ENCODE measurements around the gene TEKT3. TPM values are rescaled to one million over a fixed set of nuclear protein-coding genes. Genes with fewer than 3 reads are reported as not detected.

TEKT3 gene
- polyA plus RNA-seq, 1 donor: 1.8 TPM

DNA sequence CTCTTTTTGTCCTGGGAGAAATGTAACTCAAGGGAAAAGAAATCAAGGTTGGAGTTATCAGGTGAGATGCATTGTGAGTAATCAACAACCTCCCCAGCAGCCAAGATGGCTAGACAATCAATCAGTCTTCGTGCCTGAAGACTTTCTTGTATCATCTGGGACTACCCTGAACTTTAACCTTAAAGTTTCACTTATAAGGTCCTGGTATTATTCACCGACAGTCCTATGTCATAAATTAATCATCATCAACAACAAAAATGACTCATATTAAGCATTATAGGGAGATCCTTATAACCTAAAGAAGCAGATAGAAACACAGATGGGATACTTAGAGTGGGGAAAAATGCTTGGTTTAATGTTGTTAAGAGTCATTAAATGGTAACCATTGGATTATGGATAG is 7.7 kb upstream of the TEKT3 start:
- DNase-seq: no peak

DNA sequence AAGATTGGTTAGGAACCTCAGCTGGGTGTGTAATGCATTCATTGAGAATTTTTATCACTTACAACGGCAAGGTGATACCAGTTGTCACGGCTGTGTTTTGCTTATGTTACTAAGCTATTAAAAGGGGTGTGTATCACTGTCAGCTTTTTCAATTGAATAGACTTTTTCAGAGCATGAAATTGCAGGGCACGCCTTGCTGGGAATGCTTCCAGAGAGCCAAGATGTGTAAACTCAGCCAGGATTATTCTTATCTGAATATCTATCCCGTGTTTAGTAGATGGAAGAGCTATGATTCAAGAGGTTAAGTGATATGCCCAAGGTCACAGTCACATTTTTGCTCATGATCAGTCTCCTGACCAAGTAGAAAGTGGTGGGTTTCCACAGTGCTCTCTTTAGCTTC is 6.6 kb upstream of the TEKT3 start:
- no peak for DNase-seq

DNA sequence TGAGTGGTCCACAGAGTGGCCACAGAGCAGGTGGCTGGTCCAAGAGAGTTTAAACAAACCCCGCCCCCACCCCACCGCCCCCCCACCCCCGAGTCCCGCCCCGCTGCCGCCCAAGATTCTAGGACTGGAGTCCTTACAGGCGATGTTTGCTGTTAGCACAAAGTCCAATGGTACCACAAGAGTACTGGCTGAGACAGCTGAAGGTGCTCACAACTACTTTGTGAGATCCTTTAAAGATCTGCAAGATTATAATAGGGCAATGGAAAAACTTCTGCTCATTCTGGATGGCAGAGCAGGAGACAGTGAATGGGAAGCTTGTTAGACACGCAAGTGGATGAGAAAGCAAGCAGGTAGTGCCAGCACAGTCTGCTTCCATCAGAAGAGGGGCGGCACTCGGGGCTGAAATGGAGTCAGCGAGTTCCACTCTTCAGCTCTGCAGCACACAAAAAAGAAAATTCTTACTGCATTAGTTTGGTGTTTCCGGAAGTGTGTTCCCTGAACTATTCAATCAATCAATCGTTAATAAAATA is 4.7 kb upstream of the TEKT3 start:
- DNase-seq: no peak

DNA sequence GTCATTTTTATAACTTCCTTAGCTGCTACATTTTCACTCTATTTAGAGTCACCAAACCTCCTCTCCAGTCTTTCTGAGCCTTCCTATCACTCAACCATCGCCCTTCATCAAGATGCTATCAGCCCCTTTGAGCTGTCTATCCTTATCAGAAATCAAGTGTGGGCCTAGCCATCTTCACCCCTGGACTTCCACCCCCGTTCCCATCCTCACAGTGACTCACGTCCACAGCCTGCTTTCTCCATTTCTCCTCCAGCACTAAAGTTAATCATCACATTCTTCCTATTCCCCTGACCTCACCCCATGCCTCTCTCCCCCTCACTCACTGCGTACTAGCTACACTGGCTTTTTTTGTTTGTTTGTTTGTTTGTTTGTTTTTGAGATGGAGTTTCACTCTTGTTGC is 2.4 kb upstream of the TEKT3 start:
- no peak for DNase-seq

DNA sequence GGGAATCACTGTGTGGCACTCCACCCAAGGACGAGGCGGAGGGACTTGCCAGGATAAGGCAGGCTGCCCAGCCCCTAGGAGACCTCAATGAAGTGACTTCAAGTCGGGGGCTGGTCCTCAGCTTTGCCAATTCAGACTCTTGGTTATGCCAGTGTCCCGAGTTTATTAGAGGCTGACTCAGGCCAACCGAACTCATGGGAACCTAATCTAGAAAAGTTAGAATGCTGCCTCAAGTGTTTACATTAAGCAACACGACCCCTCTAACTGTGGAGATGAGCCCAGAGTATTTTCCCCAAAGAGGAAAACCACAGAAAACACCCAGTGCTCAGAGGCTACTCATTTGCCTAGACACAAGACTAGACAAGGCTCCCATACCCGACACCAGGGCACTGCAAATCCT is 1.1 kb upstream of the TEKT3 start:
- no peak for DNase-seq

DNA sequence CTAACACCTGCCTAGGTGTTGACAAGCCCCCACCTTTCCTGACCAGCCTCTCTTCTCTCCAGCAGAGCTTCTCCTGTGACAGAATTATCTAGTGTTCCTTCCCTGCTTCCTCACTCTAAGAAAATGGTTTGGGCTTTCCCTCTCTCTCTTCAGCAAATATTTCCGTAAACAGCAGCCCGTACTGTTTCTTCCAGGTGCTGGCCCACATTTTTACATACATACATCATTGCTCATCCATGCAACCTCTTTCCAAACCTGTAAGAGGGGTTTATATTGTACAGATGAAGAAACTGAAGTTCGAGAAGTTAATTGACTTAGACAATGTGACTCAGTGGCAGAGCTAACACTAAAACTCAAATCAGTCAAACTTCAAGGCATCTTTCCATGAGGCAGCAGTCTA is 569 bp upstream of the TEKT3 start:
- no peak for DNase-seq

DNA sequence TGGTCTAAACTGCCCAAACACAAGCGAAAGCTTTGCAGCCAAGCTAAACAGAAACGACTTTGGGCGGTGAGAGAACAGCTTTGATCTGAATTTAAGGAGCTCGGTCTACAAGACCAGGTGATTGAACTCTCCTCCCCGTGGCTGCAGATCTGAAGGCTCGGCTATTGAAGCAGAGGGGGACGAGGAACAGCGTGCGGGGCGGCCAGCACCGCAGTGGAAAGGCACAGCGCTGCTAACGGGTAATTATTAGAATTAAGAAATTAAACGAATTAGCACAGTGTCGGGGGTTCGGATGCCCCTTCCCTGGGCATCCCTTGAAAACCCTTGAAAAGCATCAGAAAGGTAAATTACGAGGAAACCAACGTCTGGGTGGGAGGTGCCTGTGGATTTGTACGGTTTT is 431 bp downstream of the TEKT3 start:
- DNase-seq: no peak

DNA sequence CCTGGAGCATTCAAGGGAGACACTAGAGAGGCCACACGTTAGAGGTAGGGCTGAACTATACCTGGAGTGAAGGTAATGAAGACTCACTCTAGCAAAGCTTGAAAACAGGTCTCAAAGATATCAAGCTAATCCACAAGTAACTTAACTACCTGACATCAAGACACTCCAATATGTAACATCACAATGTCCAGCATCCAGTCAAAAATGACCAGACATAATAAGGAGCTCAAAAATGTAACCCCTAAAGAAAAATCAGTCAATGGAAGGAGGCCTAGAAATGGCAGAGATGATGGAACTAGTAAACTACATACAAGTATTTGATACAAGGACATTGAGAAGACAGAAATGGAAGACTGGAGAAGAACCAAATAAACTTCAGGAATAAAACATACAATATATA is 6.0 kb downstream of the TEKT3 start:
- no peak for DNase-seq

DNA sequence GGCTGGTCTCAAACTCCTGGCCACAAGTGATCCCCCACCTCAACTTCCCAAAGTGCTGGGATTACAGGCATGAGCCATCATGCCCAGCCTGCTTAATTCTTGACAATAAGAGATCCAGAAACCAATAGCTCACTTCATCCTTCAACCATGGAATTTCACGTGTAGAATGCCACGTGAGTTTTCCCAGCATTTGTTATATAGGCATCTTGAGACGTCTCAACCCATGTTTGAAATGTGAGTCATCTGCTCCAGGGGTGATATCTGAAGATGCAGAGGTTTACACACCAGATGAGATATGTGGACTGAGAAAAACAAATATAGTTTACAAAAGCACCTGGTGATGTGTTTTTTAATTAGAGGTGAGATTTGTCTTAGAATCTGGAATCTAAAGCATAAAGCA is 7.1 kb downstream of the TEKT3 start:
- no peak for DNase-seq

DNA sequence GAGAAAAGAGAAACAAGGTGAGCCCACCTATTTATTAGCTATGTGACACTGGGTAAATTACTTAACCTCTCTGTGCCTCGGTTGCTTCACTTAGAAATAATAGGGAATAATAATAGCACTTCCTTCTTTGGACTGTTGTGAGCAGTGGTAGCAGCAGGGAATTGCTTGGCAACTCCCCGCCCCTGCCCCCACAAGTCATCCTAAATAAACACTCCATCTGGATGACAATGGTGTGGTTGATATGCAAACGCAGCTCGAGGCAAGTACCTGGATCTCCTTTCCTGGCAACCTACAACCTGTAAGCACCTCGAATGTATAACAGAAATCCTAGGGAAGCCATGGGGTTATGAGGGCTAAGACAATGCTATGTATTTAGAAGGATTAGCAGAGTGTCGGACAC is 9.1 kb downstream of the TEKT3 start:
- DNase-seq: no peak

DNA sequence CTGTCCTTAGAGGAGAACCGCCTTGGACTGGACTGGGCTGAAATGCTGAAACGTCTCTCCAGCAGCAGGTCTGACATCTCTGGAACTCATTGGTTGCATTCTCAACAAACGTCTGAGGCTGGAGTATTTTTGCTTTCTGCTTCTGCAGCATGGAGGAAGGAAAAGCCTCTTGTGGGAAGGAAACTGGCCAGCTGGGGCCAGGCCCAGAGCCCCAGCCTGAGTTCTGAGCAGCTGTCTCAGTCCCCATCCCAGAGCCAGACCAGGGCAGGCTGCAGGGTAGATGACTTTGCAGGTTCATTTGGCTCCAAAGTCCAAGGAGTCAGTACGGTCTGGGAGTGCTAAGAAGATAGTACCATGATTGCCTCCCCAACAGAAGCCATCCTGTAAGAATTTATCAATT is 18.3 kb downstream of the TEKT3 start:
- peak; percentile 60 for DNase-seq

DNA sequence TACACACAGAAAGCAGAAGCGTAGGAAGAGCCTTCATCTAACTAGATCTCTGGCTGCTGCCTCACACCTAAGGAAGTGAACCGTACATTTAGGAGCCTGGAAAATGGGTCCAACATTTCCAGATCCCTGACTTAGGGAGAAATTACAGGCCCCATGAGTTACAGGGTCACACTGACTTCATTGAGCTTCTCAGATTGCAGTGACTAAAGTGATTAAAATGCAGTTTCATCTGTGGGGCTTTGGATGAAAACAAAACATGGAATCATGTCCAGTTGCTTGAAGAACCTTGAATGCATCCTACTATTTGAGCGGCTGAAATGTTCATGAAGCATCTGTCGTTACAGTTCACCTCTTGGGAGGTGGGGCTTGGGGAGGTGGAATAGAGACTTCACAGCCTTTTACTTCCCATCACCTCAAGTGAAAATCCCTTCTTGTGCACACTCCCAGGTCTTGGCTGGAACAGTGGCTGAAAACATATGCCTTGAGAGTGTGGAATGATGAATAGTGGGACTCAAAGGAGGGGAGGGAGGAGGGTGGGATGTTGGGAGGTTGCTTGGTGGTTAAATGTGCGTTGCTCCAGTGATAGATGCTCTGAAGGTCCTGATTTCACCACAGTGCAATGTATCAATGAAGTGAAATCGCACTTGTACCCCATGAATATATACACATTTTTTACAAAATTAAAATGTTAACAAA is 19.7 kb downstream of the TEKT3 start:
- no peak for DNase-seq

DNA sequence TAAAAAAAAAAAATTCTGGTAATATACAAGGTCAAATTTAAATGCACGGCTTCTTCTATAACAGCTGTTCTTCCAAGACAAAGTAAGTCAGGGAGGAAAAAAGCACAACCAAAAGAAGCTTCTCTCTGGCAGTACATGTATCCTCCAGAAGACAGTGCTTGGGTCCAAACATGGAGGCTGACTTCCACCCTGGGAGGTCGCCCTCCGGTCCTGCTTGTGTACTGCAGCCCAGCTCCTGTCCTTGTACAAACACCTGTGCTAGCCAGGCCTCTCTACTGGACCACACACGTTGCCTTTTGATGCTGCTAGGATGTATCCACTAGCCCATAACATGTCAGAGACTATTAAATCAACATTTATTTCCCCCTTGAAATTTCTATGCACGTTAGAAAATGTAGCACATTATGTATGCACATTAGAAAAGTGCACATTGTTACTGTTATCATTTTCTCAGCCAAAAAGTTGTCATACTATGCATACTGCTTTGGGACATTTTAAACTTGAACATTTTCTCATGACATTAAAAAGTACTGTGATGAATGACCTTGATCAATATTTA is 21.9 kb downstream of the TEKT3 start:
- DNase-seq: no peak

DNA sequence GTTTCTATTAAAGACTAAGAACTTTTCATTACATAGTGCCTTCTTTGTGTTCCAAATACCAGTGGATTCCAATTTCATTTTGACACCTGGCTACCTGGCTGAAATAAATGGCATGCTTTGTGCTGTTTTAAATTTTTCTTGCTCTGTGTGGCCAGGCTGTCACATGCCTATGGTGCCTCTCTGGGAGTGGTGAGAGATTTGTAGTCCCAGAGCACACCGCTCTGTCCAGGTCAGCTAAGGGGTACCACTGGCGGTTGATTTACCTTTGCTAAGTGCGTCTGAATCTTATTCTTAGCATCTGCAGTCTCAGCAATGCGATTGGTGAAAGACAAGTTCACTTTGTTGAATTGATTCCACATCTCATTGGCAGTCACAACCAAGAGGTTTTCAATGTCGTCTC is 29.4 kb downstream of the TEKT3 start:
- DNase-seq: no peak

DNA sequence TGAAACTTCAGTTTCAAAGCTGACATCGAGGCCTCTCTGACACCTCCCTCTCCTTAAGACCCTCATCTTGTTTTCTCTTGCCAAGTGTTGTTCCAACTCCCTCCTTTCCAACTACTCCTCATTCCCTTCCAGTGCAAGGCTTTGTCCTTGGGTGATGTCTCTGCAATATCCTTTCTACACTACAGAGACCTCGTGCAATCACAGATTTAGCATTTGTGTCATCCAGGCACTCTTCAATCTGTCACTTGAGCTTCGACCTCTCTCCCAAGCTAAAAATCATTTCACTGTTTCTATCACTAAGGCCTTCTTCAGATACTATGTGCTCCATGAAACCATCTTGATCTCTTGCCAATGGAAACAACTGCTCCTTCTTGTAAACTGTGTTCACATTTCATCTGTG is 31.6 kb downstream of the TEKT3 start:
- DNase-seq: no peak

DNA sequence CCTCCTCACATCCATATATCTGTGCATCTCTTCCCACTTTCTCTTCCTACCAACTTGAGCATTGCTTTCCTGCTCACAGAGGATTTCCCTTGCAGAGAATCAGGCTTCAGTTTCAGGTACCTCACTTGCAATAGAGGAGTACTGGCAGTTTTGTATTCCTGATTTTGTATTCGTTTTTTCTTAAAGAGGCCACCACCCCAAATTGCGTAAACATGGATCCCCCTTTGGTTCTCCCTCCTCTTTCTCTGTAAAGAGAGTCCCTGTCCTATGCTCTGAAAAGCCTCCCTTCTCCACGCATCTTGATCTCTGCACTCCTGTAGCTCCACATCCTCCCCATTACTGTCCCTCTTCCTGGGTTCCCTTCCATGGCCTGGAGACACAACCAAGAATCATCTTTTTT is 32.2 kb downstream of the TEKT3 start:
- DNase-seq: no peak

DNA sequence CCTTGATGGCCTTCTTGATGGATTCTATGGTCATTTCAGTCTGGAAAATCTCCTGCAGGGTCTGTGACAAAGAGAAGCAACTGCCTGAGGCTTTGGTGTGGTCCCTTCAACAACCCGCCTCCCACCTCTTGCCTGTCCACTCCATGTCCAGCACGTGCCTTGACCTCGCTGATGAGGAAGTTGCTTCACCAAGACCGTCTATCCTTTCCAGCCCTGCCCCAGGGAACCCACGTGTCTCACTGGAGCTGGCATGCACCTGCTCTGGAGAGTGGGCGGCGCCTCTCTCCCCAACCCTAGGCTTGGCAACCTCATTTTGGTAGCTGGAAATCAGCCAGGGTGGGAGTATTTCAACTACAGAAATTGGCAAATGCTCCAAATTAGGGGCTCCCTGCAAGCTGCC is 32.6 kb downstream of the TEKT3 start:
- no peak for DNase-seq

DNA sequence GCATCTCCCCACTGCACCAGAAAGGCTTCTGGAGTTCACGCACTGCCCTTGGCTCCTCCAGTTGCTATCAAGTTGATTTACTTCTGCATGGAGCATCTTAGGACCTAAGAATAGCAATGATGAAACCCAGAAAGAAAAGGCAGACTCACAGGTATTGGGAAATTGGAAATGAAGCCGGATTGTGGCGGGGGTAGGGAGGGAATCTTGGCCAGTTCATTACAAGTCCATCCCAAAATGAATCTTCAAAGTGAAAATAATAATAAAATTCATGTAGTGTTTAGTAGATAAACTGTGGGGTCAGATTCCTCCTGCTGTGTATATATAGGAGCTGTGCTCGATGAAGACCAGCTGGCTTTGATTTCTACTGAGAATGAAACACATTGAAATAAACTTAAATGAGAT is 33.7 kb downstream of the TEKT3 start:
- no peak for DNase-seq

DNA sequence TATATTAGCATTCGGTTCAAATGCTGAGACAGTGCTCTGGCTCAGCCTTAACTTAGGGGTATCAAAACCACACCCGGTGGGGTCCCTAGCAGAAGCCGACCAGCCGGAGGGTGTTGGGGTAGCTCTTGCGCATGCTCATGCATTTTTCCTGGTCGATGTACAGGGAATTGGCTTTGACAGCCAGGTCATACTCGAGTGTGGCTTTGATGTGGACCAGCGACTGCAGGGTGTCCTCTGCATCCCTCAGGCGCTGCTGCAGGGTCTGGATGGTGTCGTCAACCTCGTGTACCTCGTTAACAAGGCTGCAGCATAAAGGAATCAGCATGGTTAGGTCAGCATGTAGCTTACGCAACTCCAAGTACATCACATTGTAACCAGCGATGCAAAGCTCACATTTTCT is 37.5 kb downstream of the TEKT3 start:
- no peak for DNase-seq

DNA sequence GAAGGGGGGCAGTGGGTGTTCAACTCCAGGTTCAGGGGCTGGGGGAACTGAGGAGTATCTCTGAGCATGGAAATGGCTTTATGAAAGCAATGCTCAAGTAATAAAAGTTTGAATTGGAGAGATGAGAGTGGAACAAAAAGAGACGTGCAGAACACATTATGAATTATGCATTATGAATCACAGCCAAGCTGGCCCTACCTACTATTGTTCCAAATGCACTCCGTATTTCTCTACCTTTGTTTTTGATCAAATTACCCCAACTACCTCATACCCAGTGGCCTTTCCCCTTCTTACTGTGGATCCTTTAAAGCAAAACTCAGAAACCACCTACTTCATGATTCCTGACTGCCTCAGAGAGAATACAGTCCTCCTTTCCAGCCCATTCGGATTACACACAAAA is 38.1 kb downstream of the TEKT3 start:
- no peak for DNase-seq

DNA sequence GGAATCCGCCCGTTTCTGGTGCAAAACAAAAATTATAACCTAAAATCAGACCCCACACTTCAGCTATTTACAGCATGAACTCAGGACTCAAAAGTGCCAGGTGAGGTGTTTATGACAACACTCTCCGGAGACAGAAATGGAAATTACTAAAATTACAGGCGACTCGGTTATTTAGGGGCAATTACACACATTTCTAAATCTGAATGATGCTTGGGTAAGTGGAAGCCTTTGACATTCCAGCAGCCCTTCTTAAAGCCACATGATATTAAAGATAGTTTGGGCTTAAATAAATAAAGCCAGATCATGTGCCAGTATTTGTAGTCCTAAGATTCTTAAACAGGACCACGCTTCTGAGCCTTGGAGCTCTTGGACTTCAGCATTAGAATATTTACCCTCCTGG is 39.6 kb downstream of the TEKT3 start:
- no peak for DNase-seq

DNA sequence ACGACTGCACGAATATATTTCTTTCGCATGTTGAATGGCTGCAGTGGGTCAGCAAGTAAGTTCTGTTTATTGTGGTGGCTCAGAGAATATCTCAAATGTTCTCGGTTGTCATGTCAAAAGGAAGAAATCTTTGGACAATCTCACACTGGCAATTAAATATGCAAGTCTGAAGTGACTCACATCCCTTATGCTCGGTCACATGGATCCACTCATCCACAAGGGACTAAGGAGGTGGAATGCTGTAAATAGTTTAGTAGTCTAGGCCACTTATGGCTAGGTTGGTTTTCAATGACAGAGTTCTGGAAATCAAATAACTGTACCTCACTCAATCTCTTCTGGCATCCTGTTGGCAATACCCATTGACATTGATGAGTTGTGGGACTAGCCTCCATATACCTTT is 43.2 kb downstream of the TEKT3 start:
- DNase-seq: no peak

DNA sequence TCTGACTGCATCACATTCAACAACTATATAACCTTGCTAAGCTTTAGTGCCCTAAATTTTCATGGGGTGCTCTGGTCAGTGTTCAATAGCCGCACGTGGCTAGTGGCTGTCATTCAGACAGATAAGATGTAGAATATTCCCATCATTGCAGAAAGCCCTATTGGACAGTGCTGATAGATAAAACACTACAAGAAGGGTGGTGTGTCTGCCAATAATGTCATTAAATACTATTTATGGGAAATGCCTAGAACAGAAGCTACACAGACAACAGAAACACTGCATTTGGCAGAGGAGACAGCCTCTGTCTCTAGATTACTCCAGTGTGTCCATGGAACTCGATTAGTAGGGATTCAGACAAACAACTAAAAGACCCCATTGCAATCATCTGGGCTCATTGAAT is 47.8 kb downstream of the TEKT3 start:
- DNase-seq: no peak

DNA sequence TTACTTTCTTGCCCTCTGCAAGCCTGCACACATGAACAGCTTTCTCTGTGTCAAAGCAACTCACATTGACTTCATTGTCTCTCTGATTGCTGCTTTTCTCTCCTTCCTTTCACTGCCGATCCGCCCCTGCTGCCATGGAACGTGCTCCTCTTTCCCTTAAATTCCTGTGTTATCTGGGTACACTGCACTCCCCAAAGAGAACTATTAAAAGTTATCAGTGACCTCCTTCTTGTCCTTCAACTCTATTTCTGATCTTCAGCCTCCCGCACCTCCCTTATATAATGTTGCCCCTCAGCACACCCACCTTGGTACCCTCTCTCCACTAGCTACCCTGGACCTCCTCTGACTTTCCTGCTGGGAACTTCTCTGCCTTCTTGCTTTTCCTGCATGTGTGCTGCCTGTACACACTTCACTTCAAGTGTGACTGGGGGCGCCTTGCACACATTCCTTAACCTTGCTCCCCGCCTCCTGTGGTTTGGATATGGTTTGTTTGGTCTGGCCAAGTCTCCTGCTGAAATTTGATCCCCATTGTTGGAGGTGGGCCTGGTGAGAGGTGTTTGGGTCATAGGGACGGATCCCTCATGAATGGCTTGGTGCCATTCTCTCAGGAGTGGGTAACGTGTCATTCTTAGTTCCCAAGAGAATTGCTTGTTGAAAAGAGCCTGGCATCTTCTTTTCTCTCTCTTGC is 49.6 kb downstream of the TEKT3 start:
- DNase-seq: no peak

All from hindlimb muscle (tissue), 1 donor.